Mesenchymal stem cell (in vitro differentiated cells and primary cell): ENCODE measurements around the gene LGALS12.

ENCODE experiments used
- DNase-seq: peaks from one replicate; pipeline ENCODE4 v3.0.0-alpha.2; 2013
- H2AFZ ChIP-seq: one replicate; pipeline ENCODE4 v1.6.1; 2013; ENCODE audit warnings: low read depth, mild to moderate bottlenecking, control low read depth, inconsistent platforms, low read length, moderate library complexity
- H2AK5ac ChIP-seq: 2 replicates; pipeline ENCODE4 v1.6.1; 2013; ENCODE audit warnings: low read length, moderate library complexity, mild to moderate bottlenecking, inconsistent platforms; ENCODE audit not compliant: severe bottlenecking
- H2BK120ac ChIP-seq: one replicate; pipeline ENCODE4 v1.6.1; 2013; ENCODE audit warnings: low read depth, mild to moderate bottlenecking, inconsistent platforms, low read length, moderate library complexity
- H2BK12ac ChIP-seq, 2 experiments: one replicate each; pipeline ENCODE4 v1.6.1; 2013; ENCODE audit warnings: inconsistent platforms in 2 of 2, low read length in 2 of 2, mild to moderate bottlenecking in 2 of 2, moderate library complexity in 2 of 2, control low read depth in 1 of 2
- H2BK15ac ChIP-seq: one replicate; pipeline ENCODE4 v1.6.1; 2013; ENCODE audit warnings: mild to moderate bottlenecking, low read depth, inconsistent platforms; ENCODE audit not compliant: poor library complexity, severe bottlenecking
- H2BK5ac ChIP-seq: 2 replicates; pipeline ENCODE4 v1.6.1; 2013; ENCODE audit warnings: low read depth, mild to moderate bottlenecking, low read length, control low read depth, inconsistent platforms; ENCODE audit not compliant: poor library complexity, severe bottlenecking
- H3K14ac ChIP-seq, 2 experiments: one replicate each; pipeline ENCODE4 v1.6.1; 2013; ENCODE audit warnings: inconsistent platforms in 2 of 2, low read length in 2 of 2, control low read depth in 1 of 2, mild to moderate bottlenecking in 1 of 2, moderate library complexity in 1 of 2
- H3K18ac ChIP-seq, 2 experiments: one replicate each; pipeline ENCODE4 v1.6.1; 2013; ENCODE audit warnings: inconsistent platforms in 2 of 2, low read length in 2 of 2, control low read depth in 1 of 2, low read depth in 1 of 2, mild to moderate bottlenecking in 1 of 2
- H3K23ac ChIP-seq, 2 experiments: one replicate each; pipeline ENCODE4 v1.6.1; 2013; ENCODE audit warnings: inconsistent platforms in 2 of 2, low read length in 2 of 2, mild to moderate bottlenecking in 2 of 2, moderate library complexity in 2 of 2, control low read depth in 1 of 2
- H3K27ac ChIP-seq: 2 replicates; pipeline ENCODE4 v1.5.1; 2013; ENCODE audit warnings: mild to moderate bottlenecking, moderate library complexity, low read length, control low read depth, inconsistent platforms; ENCODE audit not compliant: poor library complexity, severe bottlenecking
- H3K27me3 ChIP-seq, 2 experiments: 2 replicates each; pipeline versions ENCODE4 v1.6.1 to v1.7.0; 2013; ENCODE audit warnings: low read length in 2 of 2, mild to moderate bottlenecking in 2 of 2, moderate library complexity in 2 of 2, control low read depth in 1 of 2, inconsistent platforms in 1 of 2; ENCODE audit not compliant: control insufficient read depth in 1 of 2, insufficient read depth in 1 of 2
- H3K36me3 ChIP-seq, 2 experiments: 2 replicates each; pipeline versions ENCODE4 v1.6.1 to v1.7.0; 2013; ENCODE audit warnings: low read length in 2 of 2, control low read depth in 1 of 2, inconsistent platforms in 1 of 2, low read depth in 1 of 2, mild to moderate bottlenecking in 1 of 2; ENCODE audit not compliant: insufficient read depth in 2 of 2, control insufficient read depth in 1 of 2
- H3K4ac ChIP-seq, 2 experiments: one replicate each; pipeline ENCODE4 v1.6.1; 2013; ENCODE audit warnings: inconsistent platforms in 2 of 2, low read length in 2 of 2, mild to moderate bottlenecking in 2 of 2, moderate library complexity in 2 of 2, control low read depth in 1 of 2, low read depth in 1 of 2
- H3K4me1 ChIP-seq: 2 replicates; pipeline ENCODE4 v1.6.1; 2013; ENCODE audit warnings: low read depth, low read length, control low read depth; ENCODE audit not compliant: control insufficient read depth, insufficient read depth
- H3K4me2 ChIP-seq: 2 replicates; pipeline ENCODE4 v1.6.1; 2013; ENCODE audit warnings: low read length, mild to moderate bottlenecking, inconsistent platforms; ENCODE audit not compliant: poor library complexity, severe bottlenecking
- H3K4me3 ChIP-seq, 2 experiments: 2 replicates each; pipeline versions ENCODE4 v1.5.1 to v1.7.0; 2013; ENCODE audit warnings: low read length in 2 of 2, mild to moderate bottlenecking in 2 of 2, control low read depth in 1 of 2, low read depth in 1 of 2; ENCODE audit not compliant: insufficient read depth in 1 of 2
- H3K79me1 ChIP-seq: replicated peaks from 2 replicates; pipeline ENCODE4 v1.6.1; 2013; ENCODE audit warnings: mild to moderate bottlenecking, control low read depth, low read length, inconsistent platforms; ENCODE audit not compliant: poor library complexity, severe bottlenecking
- H3K9ac ChIP-seq: 2 replicates; pipeline ENCODE4 v1.7.0; 2013; ENCODE audit warnings: mild to moderate bottlenecking, low read length, moderate library complexity
- H3K9me3 ChIP-seq: 2 replicates; pipeline ENCODE4 v1.7.0; 2013; ENCODE audit warnings: mild to moderate bottlenecking, low read length; ENCODE audit not compliant: control insufficient read depth
- H4K8ac ChIP-seq: one replicate; pipeline ENCODE4 v1.6.1; 2013; ENCODE audit warnings: inconsistent platforms, mild to moderate bottlenecking, low read length, moderate library complexity
- H4K91ac ChIP-seq: one replicate; pipeline ENCODE4 v1.6.1; 2013; ENCODE audit warnings: mild to moderate bottlenecking, low read length, inconsistent platforms
- WGBS: methylation state at CpG from one replicate; pipeline ENCODE4 v1.1.7; 2013; ENCODE audit warnings: mixed read lengths; 5-methylcytosine and 5-hydroxymethylcytosine counted together

LGALS12 gene

GRCh38 chr11:63518548-63518947 is 12.7 kb downstream of the LGALS12 start:
- WGBS: no CpG with 5 or more reads among the region's 1 CpG
- Histone ChIP-seq H3K23ac (no peak overlapping the region), H3K36me3 (no peaks in the 10 kb centered on the region), H2BK15ac (no peak overlapping the region), H3K9ac (no peak overlapping the region), H2AFZ (no peak overlapping the region), H3K4me2 (no peak overlapping the region), H3K14ac (no peak overlapping the region), H3K4me1 (peaks cover 2% of the 10 kb centered on the region), H2AK5ac (no peak overlapping the region), H2BK12ac (no peak overlapping the region), H3K27ac (no peak overlapping the region), H3K4me3 (no peak overlapping the region), H3K27me3 (no peaks in the 10 kb centered on the region), H4K91ac (no peak overlapping the region), H3K9me3 (no peaks in the 10 kb centered on the region), H3K18ac (no peak overlapping the region), H2BK120ac (no peak overlapping the region), H2BK5ac (no peak overlapping the region), H4K8ac (no peak overlapping the region), H3K79me1 (no peaks in the 10 kb centered on the region), H3K4ac (no peak overlapping the region)
- DNase-seq: peak; percentile 80

DNA sequence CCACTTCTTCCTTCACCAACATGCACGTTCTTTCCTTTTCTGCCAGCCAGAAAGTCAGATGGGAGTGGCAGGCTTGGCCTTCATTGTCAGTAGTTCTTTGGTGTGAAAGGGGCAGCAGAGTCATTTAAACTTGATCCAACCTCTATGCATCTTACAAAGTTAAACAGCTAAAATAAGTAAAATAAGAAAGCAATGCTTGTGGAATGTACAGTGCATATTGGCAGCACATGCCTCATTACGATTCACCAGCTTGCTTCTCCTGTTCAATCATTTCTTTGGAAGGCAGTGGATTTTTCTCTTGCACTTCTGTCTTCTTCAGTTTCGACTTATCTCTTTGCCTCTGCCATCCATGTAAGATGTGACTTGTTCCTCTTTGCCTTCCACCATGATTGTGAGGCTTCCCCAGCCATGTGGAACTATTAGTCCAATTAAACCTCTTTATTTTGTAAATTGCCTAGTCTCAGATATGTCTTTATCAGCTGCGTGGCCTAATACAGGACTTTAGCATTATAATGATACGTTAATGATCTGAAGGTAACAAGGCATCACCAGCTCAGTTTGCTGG is 14.8 kb downstream of the LGALS12 start:
- Histone ChIP-seq H3K18ac (no peak overlapping the region), H3K14ac (no peak overlapping the region), H2BK120ac (no peak overlapping the region), H3K79me1 (no peaks in the 10 kb centered on the region), H3K4me2 (no peak overlapping the region), H4K91ac (no peak overlapping the region), H2BK15ac (no peak overlapping the region), H3K4me3 (no peak overlapping the region), H3K4ac (no peak overlapping the region), H2BK12ac (no peak overlapping the region), H3K9me3 (no peaks in the 10 kb centered on the region), H3K27me3 (no peaks in the 10 kb centered on the region), H2AK5ac (no peak overlapping the region), H2BK5ac (no peak overlapping the region), H3K36me3 (no peaks in the 10 kb centered on the region), H3K23ac (no peak overlapping the region), H2AFZ (no peak overlapping the region), H4K8ac (no peak overlapping the region), H3K27ac (no peak overlapping the region), H3K9ac (no peak overlapping the region), H3K4me1 (no peaks in the 10 kb centered on the region)
- 89% methylated on average over 4 of the region's 5 CpGs for WGBS
- no peak for DNase-seq

DNA sequence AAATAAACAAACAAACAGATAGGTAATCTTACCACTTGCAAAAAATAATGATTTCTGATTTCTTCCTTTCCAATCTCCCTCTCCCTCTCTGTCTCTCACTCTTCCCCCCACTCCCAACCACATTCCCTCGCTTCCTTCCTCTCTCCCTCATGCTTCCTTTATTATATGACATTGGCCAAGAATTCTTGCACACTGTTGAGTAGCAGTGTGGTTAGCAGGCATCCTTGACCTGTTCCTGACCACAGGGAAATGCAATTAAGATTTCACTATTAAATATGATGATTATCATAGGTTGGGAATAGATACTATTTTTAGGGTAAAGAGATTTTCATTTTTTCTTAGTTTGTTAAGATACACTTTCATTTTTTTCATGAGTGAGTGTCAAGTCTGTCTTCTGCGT is 16.0 kb downstream of the LGALS12 start:
- Histone ChIP-seq H4K91ac (no peak overlapping the region), H3K14ac (no peak overlapping the region), H3K9me3 (no peaks in the 10 kb centered on the region), H3K4me3 (no peak overlapping the region), H3K79me1 (no peaks in the 10 kb centered on the region), H3K4ac (no peak overlapping the region), H4K8ac (no peak overlapping the region), H3K36me3 (no peaks in the 10 kb centered on the region), H3K27me3 (no peaks in the 10 kb centered on the region), H3K18ac (no peak overlapping the region), H2AK5ac (no peak overlapping the region), H2BK5ac (no peak overlapping the region), H3K23ac (no peak overlapping the region), H2BK15ac (no peak overlapping the region), H3K9ac (no peak overlapping the region), H3K4me2 (no peak overlapping the region), H2BK12ac (no peak overlapping the region), H3K4me1 (no peaks in the 10 kb centered on the region), H2BK120ac (no peak overlapping the region), H2AFZ (no peak overlapping the region), H3K27ac (no peak overlapping the region)
- 57% methylated on average over 1 of the region's 2 CpGs for WGBS
- DNase-seq: peak; percentile 8

- no peak overlapping the region for H2AK5ac ChIP-seq
- no peak overlapping the region for H3K4me3 ChIP-seq
- H3K27me3 ChIP-seq: no peaks in the 10 kb centered on the region
- H2AFZ ChIP-seq: no peak overlapping the region
- no peak overlapping the region for H4K8ac ChIP-seq
- H2BK120ac ChIP-seq: no peak overlapping the region
- no peaks in the 10 kb centered on the region for H3K79me1 ChIP-seq
- H3K23ac ChIP-seq: no peak overlapping the region
- H3K36me3 ChIP-seq: no peaks in the 10 kb centered on the region
- no peak overlapping the region for H4K91ac ChIP-seq
- H3K18ac ChIP-seq: no peak overlapping the region
- peaks cover 2% of the 10 kb centered on the region for H3K4me1 ChIP-seq
- H3K27ac ChIP-seq: no peak overlapping the region
- DNase-seq: no peak
- H2BK12ac ChIP-seq: no peak overlapping the region
- no peaks in the 10 kb centered on the region for H3K9me3 ChIP-seq
- H2BK5ac ChIP-seq: no peak overlapping the region
- no peak overlapping the region for H2BK15ac ChIP-seq
- H3K4me2 ChIP-seq: no peak overlapping the region
- H3K9ac ChIP-seq: no peak overlapping the region
- 81% methylated on average over 7 of the region's 7 CpGs for WGBS
- no peak overlapping the region for H3K4ac ChIP-seq
- no peak overlapping the region for H3K14ac ChIP-seq
Observed at GRCh38 chr11:63523151-63523550, 17.3 kb downstream of the LGALS12 start.
